ENCODE measurements around the gene SLAMF1. TPM values are rescaled to one million over a fixed set of nuclear protein-coding genes. Genes with fewer than 3 reads are reported as not detected.

The SLAMF1 gene
- total and polyA plus RNA-seq, 9 of the 15 experiments (the other 6 are each of a cell fraction or from before 2014, with no cell fraction given), result 0.04 to 0.17 (median 0.11) TPM; not detected in 4

DNA sequence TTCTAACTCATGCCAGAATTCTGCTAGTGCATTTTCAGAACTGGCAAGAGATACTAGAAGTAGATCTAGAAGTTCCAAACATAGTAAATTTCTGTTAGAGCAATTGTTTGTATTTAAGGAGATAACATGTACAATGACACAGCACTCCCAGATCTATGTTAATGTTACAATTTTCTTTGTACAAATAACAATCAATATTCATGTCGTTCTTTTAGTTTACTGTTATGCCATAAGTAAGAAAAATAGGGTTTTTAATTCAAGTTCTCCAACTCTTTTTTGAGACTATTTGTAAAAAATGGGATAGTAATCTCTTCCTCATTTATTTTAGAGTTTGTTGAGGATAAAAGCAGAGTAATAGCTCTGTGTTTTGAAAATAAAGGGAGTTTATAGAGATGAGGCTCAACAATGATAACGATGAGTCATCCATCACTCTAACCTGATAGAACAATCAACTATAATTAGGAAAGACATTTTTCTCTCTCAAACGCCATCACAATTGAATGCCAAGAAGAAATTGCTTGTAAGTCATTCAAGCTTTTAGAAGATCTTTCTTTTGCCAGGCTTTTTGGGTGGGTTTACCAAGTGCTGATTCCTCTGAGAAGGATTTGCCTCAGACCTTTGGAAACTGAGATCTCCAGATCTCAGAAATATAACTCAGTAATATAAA lies 68.2 kb downstream of the SLAMF1 start (continued):
- TF ChIP-seq JUN (IDR thresholded peaks at IDR 0.05; ENCODE audit: borderline replicate concordance, low read depth, low read length) (0 out of 2 replicates have a peak, but pooled peaks have one; percentile 21), JUN (CRISPR knock-in tag; IDR thresholded peaks at IDR 0.05; ENCODE audit: borderline replicate concordance) (no peak), ZNF766 (CRISPR knock-in tag; conservative IDR thresholded peaks at IDR 0.05) (0 out of 2 replicates have a peak, but pooled peaks have one; percentile 10), ARNT (IDR thresholded peaks at IDR 0.05) (peak in 1 of 2 experiments; percentile 95; a peak in 2 of 4 replicates), EP400 (IDR thresholded peaks at IDR 0.05) (0 out of 2 replicates have a peak, but pooled peaks have one; percentile 23), NFATC3 (IDR thresholded peaks at IDR 0.05) (no peak), ZFPM2 (CRISPR knock-in tag; IDR thresholded peaks at IDR 0.05) (no peak), MAFF (IDR thresholded peaks at IDR 0.05; ENCODE audit: low read length) (peak; percentile 71; the same call in 1 of the 2 replicates), HDGF (IDR thresholded peaks at IDR 0.05) (no peak), NFE2 (IDR thresholded peaks at IDR 0.05; ENCODE audit: low read depth) (peak; percentile 61), MEIS2 (IDR thresholded peaks at IDR 0.05; ENCODE audit: partially characterized antibody) (peak; percentile 64), GATAD2B (IDR thresholded peaks at IDR 0.05; ENCODE audit: borderline replicate concordance) (peak; percentile 40; the same call in 1 of the 2 replicates), ZNF384 (IDR thresholded peaks at IDR 0.05; ENCODE audit: low read depth, low read length) (no peak), ESRRA (IDR thresholded peaks at IDR 0.05; ENCODE audit: borderline replicate concordance, low read depth) (no peak), ZNF224 (CRISPR knock-in tag; IDR thresholded peaks at IDR 0.05) (no peak)
- TF ChIP-seq, protein P1, sequence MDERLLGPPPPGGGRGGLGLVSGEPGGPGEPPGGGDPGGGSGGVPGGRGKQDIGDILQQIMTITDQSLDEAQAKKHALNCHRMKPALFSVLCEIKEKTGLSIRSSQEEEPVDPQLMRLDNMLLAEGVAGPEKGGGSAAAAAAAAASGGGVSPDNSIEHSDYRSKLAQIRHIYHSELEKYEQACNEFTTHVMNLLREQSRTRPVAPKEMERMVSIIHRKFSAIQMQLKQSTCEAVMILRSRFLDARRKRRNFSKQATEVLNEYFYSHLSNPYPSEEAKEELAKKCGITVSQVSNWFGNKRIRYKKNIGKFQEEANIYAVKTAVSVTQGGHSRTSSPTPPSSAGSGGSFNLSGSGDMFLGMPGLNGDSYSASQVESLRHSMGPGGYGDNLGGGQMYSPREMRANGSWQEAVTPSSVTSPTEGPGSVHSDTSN (CRISPR knock-in tag; IDR thresholded peaks at IDR 0.05; ENCODE audit: low read depth), result no peak
- TF ChIP-seq, protein P1 (tag; conservative IDR thresholded peaks at IDR 0.05; ENCODE audit: low read depth), result peak; percentile 49; the same call in 1 of the 2 replicates
- TF ChIP-seq, protein P2, sequence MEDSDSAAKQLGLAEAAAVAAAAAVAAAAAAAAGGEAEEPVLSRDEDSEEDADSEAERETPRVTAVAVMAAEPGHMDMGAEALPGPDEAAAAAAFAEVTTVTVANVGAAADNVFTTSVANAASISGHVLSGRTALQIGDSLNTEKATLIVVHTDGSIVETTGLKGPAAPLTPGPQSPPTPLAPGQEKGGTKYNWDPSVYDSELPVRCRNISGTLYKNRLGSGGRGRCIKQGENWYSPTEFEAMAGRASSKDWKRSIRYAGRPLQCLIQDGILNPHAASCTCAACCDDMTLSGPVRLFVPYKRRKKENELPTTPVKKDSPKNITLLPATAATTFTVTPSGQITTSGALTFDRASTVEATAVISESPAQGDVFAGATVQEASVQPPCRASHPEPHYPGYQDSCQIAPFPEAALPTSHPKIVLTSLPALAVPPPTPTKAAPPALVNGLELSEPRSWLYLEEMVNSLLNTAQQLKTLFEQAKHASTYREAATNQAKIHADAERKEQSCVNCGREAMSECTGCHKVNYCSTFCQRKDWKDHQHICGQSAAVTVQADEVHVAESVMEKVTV (CRISPR knock-in tag; IDR thresholded peaks at IDR 0.05), result peak; percentile 3; the same call in 1 of the 2 replicates
- TF ChIP-seq, protein P3, sequence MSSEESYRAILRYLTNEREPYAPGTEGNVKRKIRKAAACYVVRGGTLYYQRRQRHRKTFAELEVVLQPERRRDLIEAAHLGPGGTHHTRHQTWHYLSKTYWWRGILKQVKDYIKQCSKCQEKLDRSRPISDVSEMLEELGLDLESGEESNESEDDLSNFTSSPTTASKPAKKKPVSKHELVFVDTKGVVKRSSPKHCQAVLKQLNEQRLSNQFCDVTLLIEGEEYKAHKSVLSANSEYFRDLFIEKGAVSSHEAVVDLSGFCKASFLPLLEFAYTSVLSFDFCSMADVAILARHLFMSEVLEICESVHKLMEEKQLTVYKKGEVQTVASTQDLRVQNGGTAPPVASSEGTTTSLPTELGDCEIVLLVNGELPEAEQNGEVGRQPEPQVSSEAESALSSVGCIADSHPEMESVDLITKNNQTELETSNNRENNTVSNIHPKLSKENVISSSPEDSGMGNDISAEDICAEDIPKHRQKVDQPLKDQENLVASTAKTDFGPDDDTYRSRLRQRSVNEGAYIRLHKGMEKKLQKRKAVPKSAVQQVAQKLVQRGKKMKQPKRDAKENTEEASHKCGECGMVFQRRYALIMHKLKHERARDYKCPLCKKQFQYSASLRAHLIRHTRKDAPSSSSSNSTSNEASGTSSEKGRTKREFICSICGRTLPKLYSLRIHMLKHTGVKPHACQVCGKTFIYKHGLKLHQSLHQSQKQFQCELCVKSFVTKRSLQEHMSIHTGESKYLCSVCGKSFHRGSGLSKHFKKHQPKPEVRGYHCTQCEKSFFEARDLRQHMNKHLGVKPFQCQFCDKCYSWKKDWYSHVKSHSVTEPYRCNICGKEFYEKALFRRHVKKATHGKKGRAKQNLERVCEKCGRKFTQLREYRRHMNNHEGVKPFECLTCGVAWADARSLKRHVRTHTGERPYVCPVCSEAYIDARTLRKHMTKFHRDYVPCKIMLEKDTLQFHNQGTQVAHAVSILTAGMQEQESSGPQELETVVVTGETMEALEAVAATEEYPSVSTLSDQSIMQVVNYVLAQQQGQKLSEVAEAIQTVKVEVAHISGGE (CRISPR knock-in tag; IDR thresholded peaks at IDR 0.05), result peak in 1 of 3 experiments; percentile 55; a peak in 2 of 6 replicates
- TF ChIP-seq, protein P4, sequence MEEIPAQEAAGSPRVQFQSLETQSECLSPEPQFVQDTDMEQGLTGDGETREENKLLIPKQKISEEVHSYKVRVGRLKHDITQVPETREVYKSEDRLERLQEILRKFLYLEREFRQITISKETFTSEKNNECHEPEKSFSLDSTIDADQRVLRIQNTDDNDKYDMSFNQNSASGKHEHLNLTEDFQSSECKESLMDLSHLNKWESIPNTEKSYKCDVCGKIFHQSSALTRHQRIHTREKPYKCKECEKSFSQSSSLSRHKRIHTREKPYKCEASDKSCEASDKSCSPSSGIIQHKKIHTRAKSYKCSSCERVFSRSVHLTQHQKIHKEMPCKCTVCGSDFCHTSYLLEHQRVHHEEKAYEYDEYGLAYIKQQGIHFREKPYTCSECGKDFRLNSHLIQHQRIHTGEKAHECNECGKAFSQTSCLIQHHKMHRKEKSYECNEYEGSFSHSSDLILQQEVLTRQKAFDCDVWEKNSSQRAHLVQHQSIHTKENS (CRISPR knock-in tag; IDR thresholded peaks at IDR 0.05), result no peak
